GM12878 (cell line): ENCODE measurements around the gene PKM. TPM values are rescaled to one million over a fixed set of nuclear protein-coding genes. Genes with fewer than 3 reads are reported as not detected.

Source experiments
- HSF1 ChIP-seq: fragments of 150-350 bp; IDR thresholded peaks from 2 replicates; pipeline ENCODE4 v1.6.1; 2014; ENCODE audit warnings: mild to moderate bottlenecking, low read depth, low read length
- KAT2A ChIP-seq: conservative IDR thresholded peaks from 2 replicates; pipeline ENCODE4 v1.6.1; 2011; ENCODE audit warnings: low read depth, low read length; ENCODE audit not compliant: control insufficient read depth
- MTA3 ChIP-seq: IDR thresholded peaks from 2 replicates; pipeline ENCODE4 v1.6.1; 2012; ENCODE audit warnings: low read length, inconsistent platforms, borderline replicate concordance
- NRF1 ChIP-seq: conservative IDR thresholded peaks from 2 replicates; pipeline ENCODE4 v1.6.1; 2011; ENCODE audit warnings: mild to moderate bottlenecking, low read depth, low read length, improper control_type of control experiment
- TCF3 ChIP-seq: IDR thresholded peaks from 2 replicates; pipeline ENCODE4 v1.6.1; 2012; ENCODE audit warnings: low read depth, mild to moderate bottlenecking, low read length, borderline replicate concordance; ENCODE audit not compliant: insufficient read depth
- ZZZ3 ChIP-seq: IDR thresholded peaks from 2 replicates; pipeline ENCODE4 v1.6.1; 2011; ENCODE audit warnings: low read depth; ENCODE audit not compliant: control insufficient read depth, insufficient read length
- polyA plus RNA-seq, 11 experiments: library from polyadenylated mRNA; depleted of rRNA in 4 of 11; unstranded in 6 of 11; stranded (reverse) in 5 of 11; fragments of >200 nt; fragmentation: Nextera tagmentation in 4 of 11; fragmentation: Illumina TruSeq in 1 of 11; extraction: Ambion mirVana in 4 of 11; extraction: Trizol in 1 of 11; gene quantifications; 1 replicate in 1 of 11; 2 replicates in 10 of 11; pipeline versions ENCODE4 v1.2.1 to v1.2.3, GENCODE V29; 2011 to 2016; ENCODE audit warnings: inconsistent platforms in 2 of 11, missing spikeins in 2 of 11, low read depth in 1 of 11
- total RNA-seq, 4 experiments: library from RNA; depleted of rRNA in 3 of 4; stranded (reverse); fragments of >200 nt in 3 of 4; fragmentation: Illumina TruSeq in 1 of 4; extraction: Trizol in 1 of 4; gene quantifications; 2 replicates each; pipeline versions ENCODE4 v1.2.1 to v1.2.3, GENCODE V29; 2013 to 2021
- TF ChIP-seq, protein P1 (sequence below): fragments of 450-650 bp; IDR thresholded peaks from 2 replicates; pipeline ENCODE4 v1.6.1; 2017; ENCODE audit warnings: mild to moderate bottlenecking, moderate library complexity
- TF ChIP-seq, protein P2 (sequence below): IDR thresholded peaks from 2 replicates; pipeline ENCODE4 v1.6.1; 2012; ENCODE audit warnings: low read depth, low read length, improper control_type of control experiment

PKM gene
- total and polyA plus RNA-seq, 10 of the 15 experiments (the other 5 are each of a cell fraction or from before 2014, with no cell fraction given): 491 to 2,011 (median 1,433) TPM

GRCh38 chr15:72269739-72270138, 38.7 kb upstream of the PKM start (continued):
- no peak for TF ChIP-seq TCF3
- no peak for TF ChIP-seq HSF1
- no peak for TF ChIP-seq KAT2A
- TF ChIP-seq MTA3: no peak
- TF ChIP-seq, protein P1, sequence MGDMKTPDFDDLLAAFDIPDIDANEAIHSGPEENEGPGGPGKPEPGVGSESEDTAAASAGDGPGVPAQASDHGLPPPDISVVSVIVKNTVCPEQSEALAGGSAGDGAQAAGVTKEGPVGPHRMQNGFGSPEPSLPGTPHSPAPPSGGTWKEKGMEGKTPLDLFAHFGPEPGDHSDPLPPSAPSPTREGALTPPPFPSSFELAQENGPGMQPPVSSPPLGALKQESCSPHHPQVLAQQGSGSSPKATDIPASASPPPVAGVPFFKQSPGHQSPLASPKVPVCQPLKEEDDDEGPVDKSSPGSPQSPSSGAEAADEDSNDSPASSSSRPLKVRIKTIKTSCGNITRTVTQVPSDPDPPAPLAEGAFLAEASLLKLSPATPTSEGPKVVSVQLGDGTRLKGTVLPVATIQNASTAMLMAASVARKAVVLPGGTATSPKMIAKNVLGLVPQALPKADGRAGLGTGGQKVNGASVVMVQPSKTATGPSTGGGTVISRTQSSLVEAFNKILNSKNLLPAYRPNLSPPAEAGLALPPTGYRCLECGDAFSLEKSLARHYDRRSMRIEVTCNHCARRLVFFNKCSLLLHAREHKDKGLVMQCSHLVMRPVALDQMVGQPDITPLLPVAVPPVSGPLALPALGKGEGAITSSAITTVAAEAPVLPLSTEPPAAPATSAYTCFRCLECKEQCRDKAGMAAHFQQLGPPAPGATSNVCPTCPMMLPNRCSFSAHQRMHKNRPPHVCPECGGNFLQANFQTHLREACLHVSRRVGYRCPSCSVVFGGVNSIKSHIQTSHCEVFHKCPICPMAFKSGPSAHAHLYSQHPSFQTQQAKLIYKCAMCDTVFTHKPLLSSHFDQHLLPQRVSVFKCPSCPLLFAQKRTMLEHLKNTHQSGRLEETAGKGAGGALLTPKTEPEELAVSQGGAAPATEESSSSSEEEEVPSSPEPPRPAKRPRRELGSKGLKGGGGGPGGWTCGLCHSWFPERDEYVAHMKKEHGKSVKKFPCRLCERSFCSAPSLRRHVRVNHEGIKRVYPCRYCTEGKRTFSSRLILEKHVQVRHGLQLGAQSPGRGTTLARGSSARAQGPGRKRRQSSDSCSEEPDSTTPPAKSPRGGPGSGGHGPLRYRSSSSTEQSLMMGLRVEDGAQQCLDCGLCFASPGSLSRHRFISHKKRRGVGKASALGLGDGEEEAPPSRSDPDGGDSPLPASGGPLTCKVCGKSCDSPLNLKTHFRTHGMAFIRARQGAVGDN: no peak
- TF ChIP-seq NRF1: no peak
- TF ChIP-seq, protein P2, sequence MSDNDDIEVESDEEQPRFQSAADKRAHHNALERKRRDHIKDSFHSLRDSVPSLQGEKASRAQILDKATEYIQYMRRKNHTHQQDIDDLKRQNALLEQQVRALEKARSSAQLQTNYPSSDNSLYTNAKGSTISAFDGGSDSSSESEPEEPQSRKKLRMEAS: no peak
- TF ChIP-seq ZZZ3: no peak
